CD8-positive, alpha-beta memory T cell (primary cell): ENCODE results near the gene TMEM17. TPM values are rescaled to one million over a fixed set of nuclear protein-coding genes. Genes with fewer than 3 reads are reported as not detected.
A peak's percentile ranks its signal among the peaks of the same experiment; 100 is the strongest.

Experiments used
- CTCF ChIA-PET: fragments of 350-600 bp; sonication (Branson Sonifier 250); formaldehyde crosslinking; loops from one replicate; lab custom pipeline; 2021; ENCODE audit warnings: antibody characterized with exemption; lab: Charles Lee
- POLR2A ChIA-PET: fragments of 350-600 bp; sonication (Branson Sonifier 250); formaldehyde crosslinking; loops from one replicate; lab custom pipeline; 2021; ENCODE audit warnings: antibody characterized with exemption; lab: Charles Lee
- DNase-seq, 5 donors: peaks; one replicate each; pipeline versions ENCODE4 v3.0.0 to v3.0.0-alpha.2; 2020 to 2022; ENCODE audit warnings: mixed read lengths in 1 of 5
- H3K27ac ChIP-seq: one replicate; pipeline ENCODE4 v1.7.0; 2013; ENCODE audit warnings: low read depth, mild to moderate bottlenecking, low read length, moderate library complexity
- H3K27me3 ChIP-seq: 2 replicates; pipeline ENCODE4 v1.7.0; 2013; ENCODE audit warnings: low read length, mild to moderate bottlenecking; ENCODE audit not compliant: insufficient read depth, poor library complexity, severe bottlenecking
- H3K36me3 ChIP-seq: 2 replicates; pipeline ENCODE4 v1.7.0; 2013; ENCODE audit warnings: mild to moderate bottlenecking, low read length, moderate library complexity; ENCODE audit not compliant: insufficient read depth
- H3K4me1 ChIP-seq: 2 replicates; pipeline ENCODE4 v1.7.0; 2013; ENCODE audit warnings: mild to moderate bottlenecking, low read length, moderate library complexity; ENCODE audit not compliant: insufficient read depth
- H3K4me3 ChIP-seq: 2 replicates; pipeline ENCODE4 v1.7.0; 2013; ENCODE audit warnings: mild to moderate bottlenecking, low read length
- H3K9me3 ChIP-seq: 2 replicates; pipeline ENCODE4 v1.7.0; 2013; ENCODE audit warnings: mild to moderate bottlenecking, low read length
- H3K27ac Mint-ChIP-seq, 8 donors: one replicate each; pipeline ENCODE4 v1.8.0; 2020 to 2021; ENCODE audit warnings: mixed read lengths in 8 of 8, mild to moderate bottlenecking in 6 of 8, inconsistent platforms in 3 of 8, moderate library complexity in 3 of 8
- H3K27me3 Mint-ChIP-seq, 2 donors: one replicate each; pipeline ENCODE4 v1.8.0; 2020 to 2021; ENCODE audit warnings: mixed read lengths in 2 of 2, mild to moderate bottlenecking in 1 of 2, moderate library complexity in 1 of 2
- H3K36me3 Mint-ChIP-seq, 3 donors: one replicate each; pipeline ENCODE4 v1.8.0; 2020 to 2021; ENCODE audit warnings: mixed read lengths in 3 of 3, inconsistent platforms in 1 of 3, mild to moderate bottlenecking in 1 of 3
- H3K4me1 Mint-ChIP-seq, 3 donors: one replicate each; pipeline ENCODE4 v1.8.0; 2020 to 2021; ENCODE audit warnings: mixed read lengths in 3 of 3, inconsistent platforms in 1 of 3, mild to moderate bottlenecking in 1 of 3
- H3K4me3 Mint-ChIP-seq, 7 donors: one replicate each; pipeline ENCODE4 v1.8.0; 2020 to 2021; ENCODE audit warnings: mixed read lengths in 7 of 7, mild to moderate bottlenecking in 6 of 7, moderate library complexity in 4 of 7, inconsistent platforms in 2 of 7
- H3K9me3 Mint-ChIP-seq, 5 donors: one replicate each; pipeline ENCODE4 v1.8.0; 2020 to 2022; ENCODE audit warnings: mixed read lengths in 5 of 5, mild to moderate bottlenecking in 3 of 5, moderate library complexity in 2 of 5, inconsistent platforms in 1 of 5
- polyA plus RNA-seq: library from polyadenylated mRNA; unstranded; fragments of 300-500 nt; fragmentation: Illumina TruSeq; gene quantifications from one replicate; pipeline ENCODE4 v1.2.3, GENCODE V29; 2021
- total RNA-seq, 2 experiments: library from RNA; stranded (reverse); gene quantifications; one replicate each; pipeline ENCODE4 v1.2.3, GENCODE V29; 2021

Gene TMEM17
- total and polyA plus RNA-seq, 3 experiments from 2014 or later: 0.35 to 0.84 TPM; not detected in 1

GRCh38 chr2:62462211-62462610 lies 43.8 kb downstream of the TMEM17 start:
- peaks cover 3% of the 10 kb centered on the region for H3K4me1 ChIP-seq
- Mint-ChIP-seq H3K4me3 (no peak overlapping the region), H3K27ac (no peak overlapping the region), H3K4me1 (peaks cover 0 to 5% (median 0%) of the 10 kb centered on the region in 3 donors), H3K27me3 (no peaks in the 10 kb centered on the region), H3K9me3 (no peaks in the 10 kb centered on the region), H3K36me3 (no peaks in the 10 kb centered on the region)
- no peak for DNase-seq
- no peaks in the 10 kb centered on the region for H3K27me3 ChIP-seq
- no peaks in the 10 kb centered on the region for H3K9me3 ChIP-seq
- H3K4me3 ChIP-seq: no peak overlapping the region
- H3K36me3 ChIP-seq: no peaks in the 10 kb centered on the region
- POLR2A ChIA-PET: no interaction called here
- no peak overlapping the region for H3K27ac ChIP-seq
- CTCF ChIA-PET: no interaction called here

GRCh38 chr2:62461707-62462106 lies 44.3 kb downstream of the TMEM17 start:
- CTCF ChIA-PET: interaction anchor here (1.8 kb wide), 1 partner anchor 313 kb away, joined by 6 read pairs; no protein-coding TSS in a partner anchor
- H3K36me3 ChIP-seq: no peaks in the 10 kb centered on the region
- H3K4me1 ChIP-seq: peaks cover 4% of the 10 kb centered on the region
- Mint-ChIP-seq H3K36me3 (no peaks in the 10 kb centered on the region), H3K9me3 (no peaks in the 10 kb centered on the region), H3K27me3 (no peaks in the 10 kb centered on the region), H3K4me3 (no peak overlapping the region), H3K4me1 (peaks cover 0 to 6% (median 0%) of the 10 kb centered on the region in 3 donors), H3K27ac (no peak overlapping the region)
- POLR2A ChIA-PET: no interaction called here
- H3K9me3 ChIP-seq: no peaks in the 10 kb centered on the region
- DNase-seq: no peak
- no peaks in the 10 kb centered on the region for H3K27me3 ChIP-seq
- H3K27ac ChIP-seq: no peak overlapping the region
- H3K4me3 ChIP-seq: no peak overlapping the region

GRCh38 chr2:62461017-62461553 lies 44.9 kb downstream of the TMEM17 start:
- peaks cover 0 to 4% of the 10 kb centered on the region in 2 donors for H3K27me3 Mint-ChIP-seq
- ChIA-PET POLR2A (no interaction called here), CTCF (interaction anchor here (1.8 kb wide), 1 partner anchor 314 kb away, joined by 6 read pairs; no protein-coding TSS in a partner anchor)
- H3K36me3 Mint-ChIP-seq: no peaks in the 10 kb centered on the region
- peaks cover 4% of the 10 kb centered on the region for H3K4me1 ChIP-seq
- H3K9me3 ChIP-seq: no peaks in the 10 kb centered on the region
- no peaks in the 10 kb centered on the region for H3K36me3 ChIP-seq
- H3K4me1 Mint-ChIP-seq: peaks cover 0 to 6% (median 0%) of the 10 kb centered on the region in 3 donors
- no peak overlapping the region for H3K4me3 Mint-ChIP-seq
- no peaks in the 10 kb centered on the region for H3K27me3 ChIP-seq
- H3K27ac ChIP-seq: no peak overlapping the region
- no peak overlapping the region for H3K27ac Mint-ChIP-seq
- no peak overlapping the region for H3K4me3 ChIP-seq
- no peaks in the 10 kb centered on the region for H3K9me3 Mint-ChIP-seq
- no peak for DNase-seq

- H3K36me3 Mint-ChIP-seq: no peaks in the 10 kb centered on the region
- Histone ChIP-seq H3K4me1 (peaks cover 4% of the 10 kb centered on the region), H3K4me3 (no peak overlapping the region), H3K9me3 (no peaks in the 10 kb centered on the region), H3K36me3 (no peaks in the 10 kb centered on the region), H3K27me3 (no peaks in the 10 kb centered on the region), H3K27ac (no peak overlapping the region)
- peaks cover 0 to 10% of the 10 kb centered on the region in 2 donors for H3K27me3 Mint-ChIP-seq
- no peaks in the 10 kb centered on the region for H3K9me3 Mint-ChIP-seq
- DNase-seq: no peak
- peaks cover 0 to 6% (median 0%) of the 10 kb centered on the region in 3 donors for H3K4me1 Mint-ChIP-seq
- ChIA-PET CTCF (interaction anchor here (1.8 kb wide), 1 partner anchor 315 kb away, joined by 6 read pairs; no protein-coding TSS in a partner anchor), POLR2A (no interaction called here)
- no peak overlapping the region for H3K4me3 Mint-ChIP-seq
- H3K27ac Mint-ChIP-seq: no peak overlapping the region
These were observed 45.8 kb downstream of the TMEM17 start for GRCh38 chr2:62460175-62460574.

GRCh38 chr2:62459672-62460071 lies 46.3 kb downstream of the TMEM17 start:
- CTCF ChIA-PET: interaction anchor here (1.0 to 8.4 kb wide), 3 partner anchors 14 to 316 kb away, joined by 3 to 121 read pairs (median 6); no protein-coding TSS in a partner anchor

GRCh38 chr2:62459106-62459505 lies 46.9 kb downstream of the TMEM17 start:
- Mint-ChIP-seq H3K4me3 (no peak overlapping the region), H3K9me3 (no peaks in the 10 kb centered on the region), H3K36me3 (no peaks in the 10 kb centered on the region), H3K27ac (no peak overlapping the region), H3K27me3 (peaks cover 0 to 13% of the 10 kb centered on the region in 2 donors), H3K4me1 (peaks cover 0 to 6% (median 0%) of the 10 kb centered on the region in 3 donors)
- H3K9me3 ChIP-seq: no peaks in the 10 kb centered on the region
- no peak overlapping the region for H3K4me3 ChIP-seq
- ChIA-PET CTCF (interaction anchor here (1.0 to 8.4 kb wide), 2 partner anchors 15 to 316 kb away, joined by 3 to 121 read pairs; no protein-coding TSS in a partner anchor), POLR2A (no interaction called here)
- peaks cover 4% of the 10 kb centered on the region for H3K4me1 ChIP-seq
- no peak overlapping the region for H3K27ac ChIP-seq
- no peaks in the 10 kb centered on the region for H3K36me3 ChIP-seq
- no peaks in the 10 kb centered on the region for H3K27me3 ChIP-seq
- DNase-seq: no peak

More at GRCh38 chr2:62459672-62460071, 46.3 kb downstream of the TMEM17 start:
- peaks cover 0 to 6% (median 0%) of the 10 kb centered on the region in 3 donors for H3K4me1 Mint-ChIP-seq
- Histone ChIP-seq H3K27ac (no peak overlapping the region), H3K27me3 (no peaks in the 10 kb centered on the region), H3K36me3 (no peaks in the 10 kb centered on the region), H3K4me3 (no peak overlapping the region), H3K9me3 (no peaks in the 10 kb centered on the region), H3K4me1 (peaks cover 4% of the 10 kb centered on the region)
- peaks cover 0 to 13% of the 10 kb centered on the region in 2 donors for H3K27me3 Mint-ChIP-seq
- no peaks in the 10 kb centered on the region for H3K9me3 Mint-ChIP-seq
- no peak overlapping the region for H3K4me3 Mint-ChIP-seq
- H3K36me3 Mint-ChIP-seq: no peaks in the 10 kb centered on the region
- POLR2A ChIA-PET: no interaction called here
- DNase-seq: no peak
- H3K27ac Mint-ChIP-seq: no peak overlapping the region

GRCh38 chr2:62458671-62459081 lies 47.3 kb downstream of the TMEM17 start:
- no peaks in the 10 kb centered on the region for H3K27me3 ChIP-seq
- H3K27me3 Mint-ChIP-seq: peaks cover 0 to 13% of the 10 kb centered on the region in 2 donors
- H3K4me3 ChIP-seq: no peak overlapping the region
- no peaks in the 10 kb centered on the region for H3K36me3 Mint-ChIP-seq
- peaks cover 0 to 6% (median 0%) of the 10 kb centered on the region in 3 donors for H3K4me1 Mint-ChIP-seq
- no peak for DNase-seq
- H3K4me3 Mint-ChIP-seq: no peak overlapping the region
- no peak overlapping the region for H3K27ac ChIP-seq
- ChIA-PET POLR2A (no interaction called here), CTCF (interaction anchor here (0.6 to 8.4 kb wide), 4 partner anchors 8 to 317 kb away, joined by 3 to 121 read pairs (median 20); no protein-coding TSS in a partner anchor)
- H3K9me3 ChIP-seq: no peaks in the 10 kb centered on the region
- no peaks in the 10 kb centered on the region for H3K36me3 ChIP-seq
- H3K9me3 Mint-ChIP-seq: no peaks in the 10 kb centered on the region
- no peak overlapping the region for H3K27ac Mint-ChIP-seq
- H3K4me1 ChIP-seq: peaks cover 4% of the 10 kb centered on the region

GRCh38 chr2:62458206-62458641 lies 47.8 kb downstream of the TMEM17 start:
- DNase-seq: no peak
- Histone ChIP-seq H3K4me1 (peaks cover 4% of the 10 kb centered on the region), H3K27me3 (no peaks in the 10 kb centered on the region), H3K27ac (no peak overlapping the region), H3K9me3 (no peaks in the 10 kb centered on the region), H3K4me3 (no peak overlapping the region), H3K36me3 (no peaks in the 10 kb centered on the region)
- H3K27ac Mint-ChIP-seq: no peak overlapping the region
- H3K4me3 Mint-ChIP-seq: peak overlapping the region in 1 of 7 donors; percentile 88
- H3K36me3 Mint-ChIP-seq: no peaks in the 10 kb centered on the region
- POLR2A ChIA-PET: no interaction called here
- CTCF ChIA-PET: interaction anchor here (0.6 to 8.4 kb wide), 13 partner anchors 9 to 323 kb away, joined by 3 to 121 read pairs (median 5); no protein-coding TSS in a partner anchor
- no peaks in the 10 kb centered on the region for H3K9me3 Mint-ChIP-seq
- peaks cover 0 to 6% (median 0%) of the 10 kb centered on the region in 3 donors for H3K4me1 Mint-ChIP-seq
- H3K27me3 Mint-ChIP-seq: peaks cover 0 to 13% of the 10 kb centered on the region in 2 donors
